WTC11 (cell line): ENCODE results near the gene UAP1.

Experiments used
- ETV6 ChIP-seq: sonication (generic); formaldehyde crosslinking; IDR thresholded peaks from 2 replicates; pipeline ENCODE4 v1.8.1; 2022; ENCODE audit warnings: mild to moderate bottlenecking, missing genetic modification reagents
- NFYB ChIP-seq: sonication (generic); formaldehyde crosslinking; conservative IDR thresholded peaks from 2 replicates; pipeline ENCODE4 v1.8.0; 2022; ENCODE audit warnings: low read depth, missing genetic modification reagents
- NR3C1 ChIP-seq: sonication (generic); formaldehyde crosslinking; conservative IDR thresholded peaks from 2 replicates; pipeline ENCODE4 v1.8.1; 2023; ENCODE audit warnings: low read depth, mild to moderate bottlenecking, missing genetic modification reagents
- RELA ChIP-seq: sonication (generic); formaldehyde crosslinking; IDR thresholded peaks from 2 replicates; pipeline ENCODE4 v1.8.1; 2022; ENCODE audit warnings: missing genetic modification reagents, mild to moderate bottlenecking, borderline replicate concordance
- TCF7 ChIP-seq: sonication (generic); formaldehyde crosslinking; IDR thresholded peaks from 2 replicates; pipeline ENCODE4 v1.8.0; 2022; ENCODE audit warnings: mild to moderate bottlenecking, low read depth, missing genetic modification reagents, moderate library complexity
- TF ChIP-seq, protein P1 (sequence below): sonication (generic); formaldehyde crosslinking; IDR thresholded peaks from 2 replicates; pipeline ENCODE4 v1.8.1; 2023; ENCODE audit warnings: mild to moderate bottlenecking, missing genetic modification reagents, moderate library complexity
- TF ChIP-seq, protein P2 (sequence below): sonication (generic); formaldehyde crosslinking; IDR thresholded peaks from 2 replicates; pipeline ENCODE4 v1.8.1; 2022; ENCODE audit warnings: missing genetic modification reagents, borderline replicate concordance
- TF ChIP-seq, protein P3 (sequence below): fragments of 200-600 bp; IDR thresholded peaks from 2 replicates; pipeline ENCODE4 v1.8.0; 2022; ENCODE audit warnings: antibody characterized with exemption
- TF ChIP-seq, protein P4 (sequence below): sonication (generic); formaldehyde crosslinking; IDR thresholded peaks from 2 replicates; pipeline ENCODE4 v1.8.1; 2023; ENCODE audit warnings: mild to moderate bottlenecking, missing genetic modification reagents
- TF ChIP-seq, protein P5 (sequence below): sonication (generic); formaldehyde crosslinking; IDR thresholded peaks from 2 replicates; pipeline ENCODE4 v1.8.0; 2022; ENCODE audit warnings: missing genetic modification reagents
- TF ChIP-seq, protein P6 (sequence below): sonication (generic); formaldehyde crosslinking; IDR thresholded peaks from 2 replicates; pipeline ENCODE4 v1.8.0; 2022; ENCODE audit warnings: mild to moderate bottlenecking, missing genetic modification reagents
- TF ChIP-seq, protein P7 (sequence below): sonication (generic); formaldehyde crosslinking; IDR thresholded peaks from 2 replicates; pipeline ENCODE4 v1.8.1; 2022; ENCODE audit warnings: low read depth, missing genetic modification reagents, borderline replicate concordance
- TF ChIP-seq, protein P8 (sequence below): sonication (generic); formaldehyde crosslinking; IDR thresholded peaks from 2 replicates; pipeline ENCODE4 v1.8.1; 2023; ENCODE audit warnings: mild to moderate bottlenecking, missing genetic modification reagents, moderate library complexity

DNA sequence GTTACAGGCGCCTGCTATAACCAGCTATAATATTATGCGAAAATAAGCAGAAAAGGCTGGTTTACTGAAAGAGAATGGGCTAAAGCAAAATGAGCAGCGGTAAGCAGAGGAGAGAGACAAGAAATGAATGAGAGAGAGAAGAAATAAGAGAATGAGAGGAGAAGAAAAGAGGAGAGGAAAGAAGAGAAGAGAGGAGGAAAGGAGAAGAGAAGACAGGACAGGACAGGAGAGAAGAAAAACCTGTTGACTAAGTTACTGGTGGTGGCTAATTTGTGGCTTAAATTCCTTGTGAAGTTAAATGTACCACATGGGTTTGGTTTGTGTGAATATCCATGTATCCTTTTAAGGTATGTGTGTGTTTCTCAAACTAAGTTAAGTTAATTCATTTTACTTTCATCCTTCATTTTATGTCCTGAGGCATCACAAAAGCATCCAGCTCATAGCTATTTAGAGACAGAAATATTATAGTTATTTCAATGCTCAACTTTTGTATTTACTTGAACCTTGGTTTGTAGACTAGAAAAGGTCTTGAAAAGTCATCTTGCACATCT lies 67.6 kb downstream of the UAP1 start:
- TF ChIP-seq, protein P1, sequence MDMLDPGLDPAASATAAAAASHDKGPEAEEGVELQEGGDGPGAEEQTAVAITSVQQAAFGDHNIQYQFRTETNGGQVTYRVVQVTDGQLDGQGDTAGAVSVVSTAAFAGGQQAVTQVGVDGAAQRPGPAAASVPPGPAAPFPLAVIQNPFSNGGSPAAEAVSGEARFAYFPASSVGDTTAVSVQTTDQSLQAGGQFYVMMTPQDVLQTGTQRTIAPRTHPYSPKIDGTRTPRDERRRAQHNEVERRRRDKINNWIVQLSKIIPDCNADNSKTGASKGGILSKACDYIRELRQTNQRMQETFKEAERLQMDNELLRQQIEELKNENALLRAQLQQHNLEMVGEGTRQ (CRISPR knock-in tag): no peak
- no peak for TF ChIP-seq NR3C1 (CRISPR knock-in tag)
- TF ChIP-seq, protein P2, sequence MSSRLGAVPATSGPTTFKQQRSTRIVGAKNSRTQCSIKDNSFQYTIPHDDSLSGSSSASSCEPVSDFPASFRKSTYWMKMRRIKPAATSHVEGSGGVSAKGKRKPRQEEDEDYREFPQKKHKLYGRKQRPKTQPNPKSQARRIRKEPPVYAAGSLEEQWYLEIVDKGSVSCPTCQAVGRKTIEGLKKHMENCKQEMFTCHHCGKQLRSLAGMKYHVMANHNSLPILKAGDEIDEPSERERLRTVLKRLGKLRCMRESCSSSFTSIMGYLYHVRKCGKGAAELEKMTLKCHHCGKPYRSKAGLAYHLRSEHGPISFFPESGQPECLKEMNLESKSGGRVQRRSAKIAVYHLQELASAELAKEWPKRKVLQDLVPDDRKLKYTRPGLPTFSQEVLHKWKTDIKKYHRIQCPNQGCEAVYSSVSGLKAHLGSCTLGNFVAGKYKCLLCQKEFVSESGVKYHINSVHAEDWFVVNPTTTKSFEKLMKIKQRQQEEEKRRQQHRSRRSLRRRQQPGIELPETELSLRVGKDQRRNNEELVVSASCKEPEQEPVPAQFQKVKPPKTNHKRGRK (CRISPR knock-in tag): no peak
- TF ChIP-seq, protein P3, sequence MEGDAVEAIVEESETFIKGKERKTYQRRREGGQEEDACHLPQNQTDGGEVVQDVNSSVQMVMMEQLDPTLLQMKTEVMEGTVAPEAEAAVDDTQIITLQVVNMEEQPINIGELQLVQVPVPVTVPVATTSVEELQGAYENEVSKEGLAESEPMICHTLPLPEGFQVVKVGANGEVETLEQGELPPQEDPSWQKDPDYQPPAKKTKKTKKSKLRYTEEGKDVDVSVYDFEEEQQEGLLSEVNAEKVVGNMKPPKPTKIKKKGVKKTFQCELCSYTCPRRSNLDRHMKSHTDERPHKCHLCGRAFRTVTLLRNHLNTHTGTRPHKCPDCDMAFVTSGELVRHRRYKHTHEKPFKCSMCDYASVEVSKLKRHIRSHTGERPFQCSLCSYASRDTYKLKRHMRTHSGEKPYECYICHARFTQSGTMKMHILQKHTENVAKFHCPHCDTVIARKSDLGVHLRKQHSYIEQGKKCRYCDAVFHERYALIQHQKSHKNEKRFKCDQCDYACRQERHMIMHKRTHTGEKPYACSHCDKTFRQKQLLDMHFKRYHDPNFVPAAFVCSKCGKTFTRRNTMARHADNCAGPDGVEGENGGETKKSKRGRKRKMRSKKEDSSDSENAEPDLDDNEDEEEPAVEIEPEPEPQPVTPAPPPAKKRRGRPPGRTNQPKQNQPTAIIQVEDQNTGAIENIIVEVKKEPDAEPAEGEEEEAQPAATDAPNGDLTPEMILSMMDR: no peak
- TF ChIP-seq, protein P4, sequence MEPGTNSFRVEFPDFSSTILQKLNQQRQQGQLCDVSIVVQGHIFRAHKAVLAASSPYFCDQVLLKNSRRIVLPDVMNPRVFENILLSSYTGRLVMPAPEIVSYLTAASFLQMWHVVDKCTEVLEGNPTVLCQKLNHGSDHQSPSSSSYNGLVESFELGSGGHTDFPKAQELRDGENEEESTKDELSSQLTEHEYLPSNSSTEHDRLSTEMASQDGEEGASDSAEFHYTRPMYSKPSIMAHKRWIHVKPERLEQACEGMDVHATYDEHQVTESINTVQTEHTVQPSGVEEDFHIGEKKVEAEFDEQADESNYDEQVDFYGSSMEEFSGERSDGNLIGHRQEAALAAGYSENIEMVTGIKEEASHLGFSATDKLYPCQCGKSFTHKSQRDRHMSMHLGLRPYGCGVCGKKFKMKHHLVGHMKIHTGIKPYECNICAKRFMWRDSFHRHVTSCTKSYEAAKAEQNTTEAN (CRISPR knock-in tag): no peak
- TF ChIP-seq TCF7 (CRISPR knock-in tag): no peak
- TF ChIP-seq, protein P5, sequence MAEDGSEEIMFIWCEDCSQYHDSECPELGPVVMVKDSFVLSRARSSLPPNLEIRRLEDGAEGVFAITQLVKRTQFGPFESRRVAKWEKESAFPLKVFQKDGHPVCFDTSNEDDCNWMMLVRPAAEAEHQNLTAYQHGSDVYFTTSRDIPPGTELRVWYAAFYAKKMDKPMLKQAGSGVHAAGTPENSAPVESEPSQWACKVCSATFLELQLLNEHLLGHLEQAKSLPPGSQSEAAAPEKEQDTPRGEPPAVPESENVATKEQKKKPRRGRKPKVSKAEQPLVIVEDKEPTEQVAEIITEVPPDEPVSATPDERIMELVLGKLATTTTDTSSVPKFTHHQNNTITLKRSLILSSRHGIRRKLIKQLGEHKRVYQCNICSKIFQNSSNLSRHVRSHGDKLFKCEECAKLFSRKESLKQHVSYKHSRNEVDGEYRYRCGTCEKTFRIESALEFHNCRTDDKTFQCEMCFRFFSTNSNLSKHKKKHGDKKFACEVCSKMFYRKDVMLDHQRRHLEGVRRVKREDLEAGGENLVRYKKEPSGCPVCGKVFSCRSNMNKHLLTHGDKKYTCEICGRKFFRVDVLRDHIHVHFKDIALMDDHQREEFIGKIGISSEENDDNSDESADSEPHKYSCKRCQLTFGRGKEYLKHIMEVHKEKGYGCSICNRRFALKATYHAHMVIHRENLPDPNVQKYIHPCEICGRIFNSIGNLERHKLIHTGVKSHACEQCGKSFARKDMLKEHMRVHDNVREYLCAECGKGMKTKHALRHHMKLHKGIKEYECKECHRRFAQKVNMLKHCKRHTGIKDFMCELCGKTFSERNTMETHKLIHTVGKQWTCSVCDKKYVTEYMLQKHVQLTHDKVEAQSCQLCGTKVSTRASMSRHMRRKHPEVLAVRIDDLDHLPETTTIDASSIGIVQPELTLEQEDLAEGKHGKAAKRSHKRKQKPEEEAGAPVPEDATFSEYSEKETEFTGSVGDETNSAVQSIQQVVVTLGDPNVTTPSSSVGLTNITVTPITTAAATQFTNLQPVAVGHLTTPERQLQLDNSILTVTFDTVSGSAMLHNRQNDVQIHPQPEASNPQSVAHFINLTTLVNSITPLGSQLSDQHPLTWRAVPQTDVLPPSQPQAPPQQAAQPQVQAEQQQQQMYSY (CRISPR knock-in tag): no peak
- no peak for TF ChIP-seq RELA (CRISPR knock-in tag)
- TF ChIP-seq NFYB (CRISPR knock-in tag): no peak
- no peak for TF ChIP-seq ETV6 (CRISPR knock-in tag)
- TF ChIP-seq, protein P6, sequence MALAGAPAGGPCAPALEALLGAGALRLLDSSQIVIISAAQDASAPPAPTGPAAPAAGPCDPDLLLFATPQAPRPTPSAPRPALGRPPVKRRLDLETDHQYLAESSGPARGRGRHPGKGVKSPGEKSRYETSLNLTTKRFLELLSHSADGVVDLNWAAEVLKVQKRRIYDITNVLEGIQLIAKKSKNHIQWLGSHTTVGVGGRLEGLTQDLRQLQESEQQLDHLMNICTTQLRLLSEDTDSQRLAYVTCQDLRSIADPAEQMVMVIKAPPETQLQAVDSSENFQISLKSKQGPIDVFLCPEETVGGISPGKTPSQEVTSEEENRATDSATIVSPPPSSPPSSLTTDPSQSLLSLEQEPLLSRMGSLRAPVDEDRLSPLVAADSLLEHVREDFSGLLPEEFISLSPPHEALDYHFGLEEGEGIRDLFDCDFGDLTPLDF (CRISPR knock-in tag): no peak
- TF ChIP-seq, protein P7, sequence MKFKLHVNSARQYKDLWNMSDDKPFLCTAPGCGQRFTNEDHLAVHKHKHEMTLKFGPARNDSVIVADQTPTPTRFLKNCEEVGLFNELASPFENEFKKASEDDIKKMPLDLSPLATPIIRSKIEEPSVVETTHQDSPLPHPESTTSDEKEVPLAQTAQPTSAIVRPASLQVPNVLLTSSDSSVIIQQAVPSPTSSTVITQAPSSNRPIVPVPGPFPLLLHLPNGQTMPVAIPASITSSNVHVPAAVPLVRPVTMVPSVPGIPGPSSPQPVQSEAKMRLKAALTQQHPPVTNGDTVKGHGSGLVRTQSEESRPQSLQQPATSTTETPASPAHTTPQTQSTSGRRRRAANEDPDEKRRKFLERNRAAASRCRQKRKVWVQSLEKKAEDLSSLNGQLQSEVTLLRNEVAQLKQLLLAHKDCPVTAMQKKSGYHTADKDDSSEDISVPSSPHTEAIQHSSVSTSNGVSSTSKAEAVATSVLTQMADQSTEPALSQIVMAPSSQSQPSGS: no peak
- TF ChIP-seq, protein P8, sequence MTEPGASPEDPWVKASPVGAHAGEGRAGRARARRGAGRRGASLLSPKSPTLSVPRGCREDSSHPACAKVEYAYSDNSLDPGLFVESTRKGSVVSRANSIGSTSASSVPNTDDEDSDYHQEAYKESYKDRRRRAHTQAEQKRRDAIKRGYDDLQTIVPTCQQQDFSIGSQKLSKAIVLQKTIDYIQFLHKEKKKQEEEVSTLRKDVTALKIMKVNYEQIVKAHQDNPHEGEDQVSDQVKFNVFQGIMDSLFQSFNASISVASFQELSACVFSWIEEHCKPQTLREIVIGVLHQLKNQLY (CRISPR knock-in tag): no peak
